Inflammatory macrophage (primary cell): ENCODE data around the gene MTMR3.
"Not testable (repeated sequence)": the region's sequence is repeated elsewhere in the genome, so short reads cannot be mapped to it uniquely, and the experiment has no call there.

Experiments used
- DNase-seq, 2 donors: peaks; one replicate each; pipeline ENCODE4 v3.0.0-alpha.2; 2020 to 2022

Gene MTMR3

GRCh38 chr22:30057375-30057774, 174.4 kb downstream of the MTMR3 start:
- DNase-seq: no peak

GRCh38 chr22:30059346-30060020, 176.5 kb downstream of the MTMR3 start:
- DNase-seq: not testable (repeated sequence)

GRCh38 chr22:30061094-30061493, 178.1 kb downstream of the MTMR3 start:
- DNase-seq: not testable (repeated sequence)

GRCh38 chr22:30062259-30062658, 179.3 kb downstream of the MTMR3 start:
- no peak for DNase-seq

- no peak for DNase-seq
These were observed 180.0 kb downstream of the MTMR3 start for GRCh38 chr22:30062950-30063349.

- DNase-seq: no peak
These were observed 181.2 kb downstream of the MTMR3 start for GRCh38 chr22:30064172-30064571.

- DNase-seq: no peak
These were observed 190.8 kb downstream of the MTMR3 start for GRCh38 chr22:30073743-30074142.

GRCh38 chr22:30074147-30074546, 191.2 kb downstream of the MTMR3 start:
- no peak for DNase-seq

- no peak for DNase-seq
These were observed 192.0 kb downstream of the MTMR3 start for GRCh38 chr22:30074994-30075393.

- DNase-seq: no peak
These were observed 194.4 kb downstream of the MTMR3 start for GRCh38 chr22:30077279-30077880.

GRCh38 chr22:30078320-30079311, 195.6 kb downstream of the MTMR3 start:
- no peak for DNase-seq

GRCh38 chr22:30079952-30080533, 197.1 kb downstream of the MTMR3 start, which contains the start of gene HORMAD2:
Gene HORMAD2 (plus strand): TSS chr22:30080464. CDS start chr22:30093953, 13,489 bp downstream.
- DNase-seq: peak in 1 of 2 donors; percentile 15
